OCI-LY3 (cell line): ENCODE results near the gene NBDY.

Experiments used
- EZH2phosphoT487 ChIP-seq: fragments of 200-600 bp; shearing (Covaris generic); IDR thresholded peaks from 2 replicates; pipeline ENCODE4 v1.6.1; 2018; ENCODE audit warnings: antibody characterized with exemption, mixed run types, low read depth
- TF ChIP-seq, protein P1 (sequence below): fragments of 200-600, 300-600 bp; sonication (generic); IDR thresholded peaks from 2 replicates; pipeline ENCODE4 v1.5.1; 2014; ENCODE audit warnings: antibody characterized with exemption, low read length, low read depth

DNA sequence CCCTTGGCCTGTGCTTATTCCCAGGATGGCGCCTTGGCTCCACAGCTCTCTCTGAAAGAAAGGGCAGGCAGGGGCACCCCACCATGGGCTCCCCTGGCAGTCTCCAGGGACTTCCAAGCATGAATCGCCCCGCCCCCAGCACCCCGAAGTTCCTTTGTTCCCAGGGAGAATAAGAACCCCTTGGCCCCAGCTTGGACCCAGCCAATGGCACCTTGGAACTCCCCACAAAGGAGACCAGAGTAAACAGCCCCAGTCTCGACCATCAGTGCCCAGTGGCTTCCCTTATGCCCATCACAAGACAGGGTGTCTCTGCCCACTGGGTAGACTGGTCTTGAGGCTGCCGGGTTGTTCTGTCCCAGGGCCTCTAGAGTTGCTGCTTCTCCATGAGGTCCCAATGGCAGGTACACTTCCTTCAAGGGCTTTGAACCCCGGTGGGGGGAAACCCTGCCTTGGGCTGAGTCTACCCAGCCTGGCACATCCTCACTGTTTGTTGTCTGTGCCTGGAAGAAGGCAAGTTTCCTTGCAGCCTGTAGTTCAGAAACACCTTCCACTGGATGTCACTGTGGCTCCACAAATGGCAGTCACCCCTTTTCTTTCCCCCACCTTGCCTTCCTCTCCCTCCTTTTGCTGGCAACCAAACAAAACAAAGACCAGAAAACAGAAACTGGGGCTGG is 30.8 kb downstream of the NBDY start:
- TF ChIP-seq, protein P1, sequence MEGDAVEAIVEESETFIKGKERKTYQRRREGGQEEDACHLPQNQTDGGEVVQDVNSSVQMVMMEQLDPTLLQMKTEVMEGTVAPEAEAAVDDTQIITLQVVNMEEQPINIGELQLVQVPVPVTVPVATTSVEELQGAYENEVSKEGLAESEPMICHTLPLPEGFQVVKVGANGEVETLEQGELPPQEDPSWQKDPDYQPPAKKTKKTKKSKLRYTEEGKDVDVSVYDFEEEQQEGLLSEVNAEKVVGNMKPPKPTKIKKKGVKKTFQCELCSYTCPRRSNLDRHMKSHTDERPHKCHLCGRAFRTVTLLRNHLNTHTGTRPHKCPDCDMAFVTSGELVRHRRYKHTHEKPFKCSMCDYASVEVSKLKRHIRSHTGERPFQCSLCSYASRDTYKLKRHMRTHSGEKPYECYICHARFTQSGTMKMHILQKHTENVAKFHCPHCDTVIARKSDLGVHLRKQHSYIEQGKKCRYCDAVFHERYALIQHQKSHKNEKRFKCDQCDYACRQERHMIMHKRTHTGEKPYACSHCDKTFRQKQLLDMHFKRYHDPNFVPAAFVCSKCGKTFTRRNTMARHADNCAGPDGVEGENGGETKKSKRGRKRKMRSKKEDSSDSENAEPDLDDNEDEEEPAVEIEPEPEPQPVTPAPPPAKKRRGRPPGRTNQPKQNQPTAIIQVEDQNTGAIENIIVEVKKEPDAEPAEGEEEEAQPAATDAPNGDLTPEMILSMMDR: no peak
- no peak for TF ChIP-seq EZH2phosphoT487
